Dendritic cell treated with granulocyte-macrophage colony-stimulating factor and Interleukin-4, amounts not matched to agents 40 ng/mL and 50 ng/mL, for 4 days (primary cell): ENCODE data around the gene GPR142.
A peak's percentile ranks its signal among the peaks of the same experiment; 100 is the strongest.

Experiments
- H3K27ac Mint-ChIP-seq: one replicate; pipeline ENCODE4 v1.8.0; 2022; ENCODE audit warnings: mild to moderate bottlenecking, mixed read lengths
- H3K27me3 Mint-ChIP-seq: one replicate; pipeline ENCODE4 v1.8.0; 2022; ENCODE audit warnings: mild to moderate bottlenecking, mixed read lengths
- H3K36me3 Mint-ChIP-seq: one replicate; pipeline ENCODE4 v1.8.0; 2022; ENCODE audit warnings: low read depth, mixed read lengths
- H3K4me1 Mint-ChIP-seq: one replicate; pipeline ENCODE4 v1.8.0; 2022; ENCODE audit warnings: low read depth, mixed read lengths
- H3K4me3 Mint-ChIP-seq: one replicate; pipeline ENCODE4 v1.8.0; 2022; ENCODE audit warnings: mild to moderate bottlenecking, moderate library complexity, mixed read lengths
- H3K9me3 Mint-ChIP-seq: one replicate; pipeline ENCODE4 v1.8.0; 2022; ENCODE audit warnings: mixed read lengths
- intact Hi-C: fragments of 100-400 bp; cut with micrococcal nuclease; formaldehyde crosslinking; loops from one replicate; pipeline ENCODE4 v1.15.0; 2022

The GPR142 gene

DNA sequence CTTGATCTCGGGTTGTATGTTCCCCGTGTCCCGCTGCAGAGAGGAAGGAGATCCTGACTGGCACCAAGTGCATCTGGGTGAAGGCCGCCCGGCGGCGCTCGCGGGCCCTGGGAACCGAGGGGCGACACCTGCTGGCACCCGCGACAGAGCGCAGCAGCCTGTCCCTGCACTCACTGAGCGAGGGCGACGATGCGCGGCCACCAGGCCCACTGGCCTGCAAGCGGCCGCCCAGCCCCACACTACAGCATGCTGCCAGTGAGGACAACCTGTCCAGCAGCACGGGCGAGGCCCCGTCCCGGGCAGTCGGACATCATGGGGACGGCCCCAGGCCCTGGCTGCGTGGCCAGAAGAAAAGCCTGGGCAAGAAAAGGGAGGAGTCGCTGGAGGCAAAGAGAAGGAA, 13.2 kb upstream of the GPR142 start:
- H3K9me3 Mint-ChIP-seq = no peaks in the 10 kb centered on the region

DNA sequence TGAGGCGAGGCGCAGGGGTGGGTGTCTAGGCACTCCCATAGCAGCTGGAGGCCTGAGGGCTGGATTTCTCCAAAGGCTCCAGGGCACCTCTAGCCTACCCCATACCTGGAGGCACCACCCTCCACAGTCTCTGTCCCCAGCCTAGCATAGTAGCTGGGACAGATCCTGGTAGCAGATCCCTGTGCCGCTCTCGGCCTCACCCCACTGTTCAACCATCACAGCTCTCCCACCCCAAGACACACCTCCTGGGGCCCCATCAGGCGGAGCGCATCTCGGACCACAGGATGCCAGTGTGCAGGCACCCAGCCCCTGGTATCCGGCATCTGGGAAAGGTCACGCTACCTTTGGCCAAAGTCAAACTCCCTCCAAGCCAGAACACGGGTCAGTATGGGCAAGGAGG, 12.7 kb upstream of the GPR142 start:
- Mint-ChIP-seq H3K4me1 (peaks cover 8% of the 10 kb centered on the region), H3K4me3 (no peak overlapping the region), H3K9me3 (no peaks in the 10 kb centered on the region), H3K27ac (no peak overlapping the region), H3K36me3 (no peaks in the 10 kb centered on the region), H3K27me3 (peaks cover 95% of the 10 kb centered on the region)
- intact Hi-C loops = loop anchor here (1.0 kb wide), 1 partner anchor 53 kb away; no protein-coding TSS in a partner anchor

More for the DNA sequence above, 13.2 kb upstream of the GPR142 start:
- intact Hi-C loops = loop anchor here (1.0 kb wide), 1 partner anchor 53 kb away; no protein-coding TSS in a partner anchor
- Mint-ChIP-seq H3K27me3 (peaks cover 95% of the 10 kb centered on the region), H3K4me1 (peaks cover 8% of the 10 kb centered on the region), H3K4me3 (no peak overlapping the region), H3K36me3 (no peaks in the 10 kb centered on the region), H3K27ac (no peak overlapping the region)

DNA sequence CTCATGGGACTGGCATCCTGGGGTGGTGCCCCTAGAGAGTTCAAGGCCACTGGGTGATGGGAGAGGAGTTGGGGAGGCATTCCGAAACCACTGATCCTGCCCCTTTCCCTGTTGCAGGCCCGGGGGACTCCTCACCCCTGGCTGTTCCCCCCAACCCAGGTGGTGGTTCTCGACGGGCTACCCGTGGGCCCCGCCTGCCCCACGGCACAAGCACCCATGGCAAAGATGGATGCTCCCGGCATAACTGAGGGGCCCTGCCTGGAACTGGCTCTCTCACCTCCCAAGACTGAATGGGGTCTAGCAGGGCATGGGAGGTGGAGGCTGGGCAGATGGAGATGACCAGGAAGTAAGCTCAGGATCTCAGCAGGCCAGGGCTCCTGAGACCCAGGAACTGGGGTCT, 12.2 kb upstream of the GPR142 start:
- Mint-ChIP-seq H3K9me3 (no peaks in the 10 kb centered on the region), H3K27ac (no peak overlapping the region), H3K4me1 (peaks cover 8% of the 10 kb centered on the region), H3K4me3 (no peak overlapping the region), H3K36me3 (no peaks in the 10 kb centered on the region), H3K27me3 (peaks cover 97% of the 10 kb centered on the region)
- intact Hi-C loops = no loop called here

DNA sequence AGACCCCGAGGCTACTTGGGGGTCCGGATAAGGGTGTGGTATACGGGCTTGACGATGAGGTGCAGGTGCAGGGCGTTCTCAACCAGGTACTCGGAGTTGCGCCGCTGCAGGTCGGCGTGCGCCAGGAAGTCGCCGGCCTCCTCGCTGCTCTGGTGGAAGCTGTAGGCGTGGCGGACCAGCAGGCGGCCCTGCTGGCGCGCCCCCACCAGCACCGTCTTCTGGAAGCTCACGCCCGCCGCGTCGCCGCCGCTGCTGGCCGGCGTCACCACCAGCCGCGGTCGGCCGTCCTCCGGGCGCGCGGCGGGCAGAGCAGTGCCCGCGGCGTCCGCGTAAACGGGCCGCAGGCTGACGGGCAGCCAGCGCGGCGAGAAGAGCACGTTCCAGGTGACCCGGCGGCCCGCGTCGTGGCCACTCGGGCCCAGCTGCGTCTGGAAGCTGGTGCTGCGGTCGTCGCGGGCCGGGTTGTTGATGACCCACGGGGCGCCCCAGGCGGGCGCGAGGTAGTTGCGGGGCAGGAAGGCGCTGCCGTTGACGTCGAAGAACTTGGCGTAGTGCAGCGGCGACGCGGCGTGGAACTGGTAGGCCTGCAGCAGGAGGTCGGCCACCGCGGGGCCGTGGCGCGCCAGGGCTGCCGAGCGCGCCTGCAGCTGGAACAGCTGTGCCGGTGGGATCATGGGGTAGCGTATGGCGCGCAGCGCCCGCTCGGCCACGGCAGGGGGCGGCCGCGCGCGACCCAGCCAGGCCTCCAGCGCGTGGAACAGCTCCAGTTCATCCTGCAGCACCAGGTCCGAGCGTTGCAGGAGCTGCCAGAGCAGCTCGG, 10.4 kb upstream of the GPR142 start:
- Mint-ChIP-seq H3K9me3 (no peaks in the 10 kb centered on the region), H3K27me3 (peaks cover 95% of the 10 kb centered on the region), H3K4me3 (peak overlapping the region; percentile 35), H3K36me3 (no peaks in the 10 kb centered on the region), H3K27ac (no peak overlapping the region), H3K4me1 (peaks cover 12% of the 10 kb centered on the region)
- intact Hi-C loops = no loop called here

DNA sequence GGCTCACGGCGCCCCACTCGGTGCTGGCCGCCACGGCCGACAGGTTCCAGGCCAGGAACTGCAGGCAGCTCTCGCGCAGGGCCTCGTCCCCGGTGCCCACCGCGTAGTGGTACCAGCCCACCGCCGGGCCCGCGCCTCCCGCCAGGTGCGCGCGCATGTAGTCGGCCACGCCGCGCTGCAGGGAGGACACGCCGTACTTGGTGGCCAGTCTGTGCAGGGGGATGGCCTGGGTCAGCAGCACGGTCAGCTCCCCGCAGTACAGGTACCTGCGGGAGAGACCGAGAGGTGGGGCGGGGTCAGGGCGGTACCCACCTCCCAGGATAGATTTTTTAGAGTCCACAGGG, 9.9 kb upstream of the GPR142 start:
- H3K9me3 Mint-ChIP-seq = no peaks in the 10 kb centered on the region
- H3K36me3 Mint-ChIP-seq = no peaks in the 10 kb centered on the region
- H3K4me3 Mint-ChIP-seq = no peak overlapping the region
- no peak overlapping the region for H3K27ac Mint-ChIP-seq
- intact Hi-C loops = no loop called here
- peaks cover 12% of the 10 kb centered on the region for H3K4me1 Mint-ChIP-seq
- H3K27me3 Mint-ChIP-seq = peaks cover 95% of the 10 kb centered on the region

DNA sequence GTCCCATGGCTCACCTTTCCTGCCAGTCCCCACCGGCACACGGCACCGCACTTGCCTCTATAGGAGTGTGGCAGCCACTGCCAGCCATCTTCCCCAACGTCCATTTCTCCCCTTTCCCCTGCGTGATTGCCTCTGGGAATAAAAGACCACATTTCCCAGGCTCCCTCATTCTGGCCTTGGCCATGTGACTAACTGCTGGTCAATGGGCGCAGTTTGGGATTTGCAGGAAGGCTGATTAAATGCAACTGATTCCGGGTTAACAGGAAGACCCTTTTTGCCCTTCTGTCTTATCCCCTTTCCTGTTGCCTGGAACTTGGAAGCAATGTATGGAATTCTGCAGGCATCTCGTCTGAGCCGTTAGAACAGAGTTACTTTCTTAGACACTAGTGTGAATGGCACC, 8.6 kb upstream of the GPR142 start:
- Mint-ChIP-seq H3K4me1 (peaks cover 12% of the 10 kb centered on the region), H3K9me3 (no peaks in the 10 kb centered on the region), H3K27me3 (peaks cover 93% of the 10 kb centered on the region), H3K4me3 (no peak overlapping the region), H3K36me3 (no peaks in the 10 kb centered on the region), H3K27ac (no peak overlapping the region)
- intact Hi-C loops = no loop called here

DNA sequence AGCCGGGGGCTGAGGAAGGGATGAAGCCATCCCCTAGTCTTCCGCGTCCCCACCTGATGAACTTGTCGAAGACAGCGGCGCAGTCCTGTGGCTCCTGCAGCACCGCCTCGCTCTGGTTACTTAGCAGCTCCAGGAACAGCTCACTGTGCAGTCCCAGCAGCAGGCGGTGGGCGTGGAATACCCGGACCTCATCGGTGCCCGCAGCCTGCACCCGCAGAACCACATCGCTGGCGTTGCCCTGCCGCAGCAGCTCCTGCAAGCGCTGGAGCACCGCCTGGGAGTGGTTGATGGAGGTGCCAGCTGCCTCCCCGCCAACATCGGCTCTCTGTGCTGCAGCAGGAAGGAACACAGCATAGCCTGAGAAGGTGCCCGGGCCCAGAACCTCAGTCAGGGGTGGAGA, 7.4 kb upstream of the GPR142 start:
- Mint-ChIP-seq H3K4me1 (peaks cover 5% of the 10 kb centered on the region), H3K4me3 (no peak overlapping the region), H3K9me3 (no peaks in the 10 kb centered on the region), H3K36me3 (no peaks in the 10 kb centered on the region), H3K27ac (no peak overlapping the region), H3K27me3 (peaks cover 85% of the 10 kb centered on the region)
- intact Hi-C loops = loop anchor here (5.0 kb wide), 1 partner anchor 148 kb away; the partner anchor contains the start of gene TTYH2

DNA sequence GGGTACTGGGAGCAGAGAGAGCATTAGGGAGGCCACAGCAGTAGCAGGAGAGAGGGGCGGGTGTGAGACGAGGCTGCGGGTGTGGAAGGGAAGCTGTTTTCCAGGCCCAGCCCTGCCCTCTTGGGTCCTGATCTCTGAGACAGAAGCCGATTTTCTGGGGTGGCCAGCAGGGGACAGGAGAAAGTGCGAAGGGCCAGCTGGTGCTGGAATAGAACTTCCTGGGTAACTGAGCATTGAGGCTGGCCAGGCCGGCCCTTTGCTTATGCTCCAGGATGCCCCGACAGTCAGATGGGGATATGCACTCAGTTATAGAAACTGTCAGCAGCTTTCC, 6.4 kb upstream of the GPR142 start:
- no peak overlapping the region for H3K4me3 Mint-ChIP-seq

DNA sequence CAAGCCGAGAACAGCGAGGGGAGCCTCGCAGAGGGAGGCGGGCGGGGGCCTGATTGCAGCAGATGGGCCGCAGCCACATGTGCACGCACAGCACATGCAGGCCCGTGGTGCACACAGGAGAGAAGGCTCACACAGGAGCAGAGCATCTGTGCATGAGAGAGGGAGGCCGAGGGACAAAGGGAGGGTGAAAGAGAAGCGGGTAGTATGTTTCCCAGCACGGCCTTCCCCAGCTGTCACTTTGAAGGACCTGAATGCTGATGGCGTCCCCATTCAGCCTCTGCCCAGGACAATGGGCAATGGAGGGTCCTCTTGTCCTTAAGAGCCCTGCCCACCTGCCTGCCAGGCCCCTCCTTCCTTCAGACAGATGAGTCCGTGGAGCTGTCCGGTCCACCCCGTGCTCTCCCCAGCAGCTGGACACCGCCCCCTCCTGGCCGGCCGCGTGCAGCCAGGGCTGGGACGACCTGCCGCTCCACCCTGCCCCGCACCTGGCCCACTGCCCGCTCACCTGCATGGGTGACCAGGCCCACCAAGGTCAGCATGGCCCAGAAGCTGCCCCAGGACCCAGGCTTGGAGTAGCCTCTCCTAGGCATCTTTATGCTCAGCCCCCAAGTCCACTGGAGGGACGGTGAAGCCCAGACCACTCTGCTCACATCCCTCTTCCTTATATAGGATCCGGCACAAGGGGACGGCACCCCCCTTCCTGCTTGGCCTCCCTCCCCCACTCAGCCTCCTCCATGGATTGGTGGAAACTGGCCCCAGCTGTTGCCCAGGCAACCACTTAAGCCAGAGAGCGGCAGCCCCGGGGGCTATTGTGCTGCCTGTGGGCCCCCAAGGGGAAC, 5.9 kb upstream of the GPR142 start, which contains the start of gene BTBD17:
Gene BTBD17 (minus strand): TSS at position 639 of the 839 bp plus-strand sequence. CDS start 49 bp downstream, at position 590.
- H3K4me1 Mint-ChIP-seq = peaks cover 5% of the 10 kb centered on the region
- no peak within 1 kb of the TSS for H3K4me3 Mint-ChIP-seq
- no peaks in the 10 kb centered on the region for H3K9me3 Mint-ChIP-seq
- peaks cover 78% of the 10 kb centered on the region for H3K27me3 Mint-ChIP-seq
- H3K27ac Mint-ChIP-seq = no peak within 1 kb of the TSS
- H3K36me3 Mint-ChIP-seq = no peaks in the 10 kb centered on the region
- intact Hi-C loops = loop anchor here (5.0 kb wide), 1 partner anchor 149 kb away; the partner anchor contains the start of gene TTYH2

More for the DNA sequence above, 6.4 kb upstream of the GPR142 start:
- H3K27me3 Mint-ChIP-seq = peaks cover 81% of the 10 kb centered on the region
- no peaks in the 10 kb centered on the region for H3K9me3 Mint-ChIP-seq
- no peaks in the 10 kb centered on the region for H3K36me3 Mint-ChIP-seq
- H3K27ac Mint-ChIP-seq = no peak overlapping the region
- H3K4me1 Mint-ChIP-seq = peaks cover 5% of the 10 kb centered on the region
- intact Hi-C loops = loop anchor here (5.0 kb wide), 1 partner anchor 149 kb away; the partner anchor contains the start of gene TTYH2

DNA sequence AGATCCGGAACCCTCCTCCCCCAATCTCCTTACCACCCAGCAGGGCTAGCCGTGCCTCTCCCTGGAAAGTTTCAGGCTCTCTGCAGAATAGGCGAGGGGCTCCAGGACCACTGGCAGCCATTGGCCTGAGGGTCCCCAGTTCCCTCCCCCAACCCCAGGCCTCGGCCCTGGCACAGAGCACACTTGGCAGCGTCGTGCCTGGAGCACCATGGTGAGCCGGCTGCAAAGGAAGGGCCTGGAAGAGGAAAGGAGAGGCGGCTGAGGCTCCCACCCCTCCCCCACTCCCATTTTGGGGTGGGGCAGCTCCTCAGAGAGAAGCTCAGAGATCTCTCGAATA, 5.3 kb upstream of the GPR142 start:
- Mint-ChIP-seq H3K36me3 (no peaks in the 10 kb centered on the region), H3K27me3 (peaks cover 75% of the 10 kb centered on the region), H3K27ac (no peak overlapping the region), H3K9me3 (no peaks in the 10 kb centered on the region), H3K4me1 (peaks cover 5% of the 10 kb centered on the region), H3K4me3 (no peak overlapping the region)
- intact Hi-C loops = loop anchor here (5.0 kb wide), 1 partner anchor 150 kb away; the partner anchor contains the start of gene TTYH2

DNA sequence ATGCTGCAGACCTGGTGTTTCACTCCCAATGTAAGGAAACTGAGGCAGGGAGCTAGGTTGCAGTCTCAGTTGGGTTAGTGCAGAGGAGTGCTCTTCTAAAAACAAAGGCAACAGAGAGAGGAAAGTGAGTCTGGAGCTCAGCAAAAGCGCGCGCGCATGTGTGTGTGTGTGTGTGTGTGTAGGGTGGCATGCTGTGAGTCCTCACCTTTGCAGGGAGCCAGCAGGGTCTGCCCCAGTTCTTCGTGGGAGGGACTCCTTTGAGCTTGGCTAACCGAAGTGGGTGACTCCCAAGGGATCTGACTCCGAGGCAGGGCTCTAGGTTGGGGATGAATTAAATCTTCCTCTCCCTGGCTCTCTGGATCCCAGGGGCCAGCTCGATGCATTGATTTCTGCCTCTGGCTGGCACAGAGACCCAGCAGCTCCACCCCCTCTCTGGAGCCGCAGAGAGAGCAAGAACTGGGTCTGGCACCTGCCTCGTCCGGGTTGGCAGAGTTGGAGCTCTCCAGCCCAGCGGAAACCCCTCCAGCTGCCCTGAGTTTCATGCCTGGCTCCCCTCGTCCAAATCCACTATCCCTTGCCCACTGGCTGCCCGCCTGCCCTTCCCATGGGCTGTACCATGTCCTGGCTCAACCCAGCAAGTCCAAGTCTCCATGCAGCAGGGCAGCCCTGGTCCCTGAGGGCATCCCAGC, 4.4 kb upstream of the GPR142 start:
- H3K27me3 Mint-ChIP-seq = peaks cover 72% of the 10 kb centered on the region
- H3K4me1 Mint-ChIP-seq = peaks cover 6% of the 10 kb centered on the region
- intact Hi-C loops = loop anchor here (5.0 kb wide), 1 partner anchor 151 kb away; the partner anchor contains the start of gene TTYH2
- H3K4me3 Mint-ChIP-seq = no peak overlapping the region
- no peaks in the 10 kb centered on the region for H3K9me3 Mint-ChIP-seq
- H3K27ac Mint-ChIP-seq = no peak overlapping the region
- no peaks in the 10 kb centered on the region for H3K36me3 Mint-ChIP-seq

DNA sequence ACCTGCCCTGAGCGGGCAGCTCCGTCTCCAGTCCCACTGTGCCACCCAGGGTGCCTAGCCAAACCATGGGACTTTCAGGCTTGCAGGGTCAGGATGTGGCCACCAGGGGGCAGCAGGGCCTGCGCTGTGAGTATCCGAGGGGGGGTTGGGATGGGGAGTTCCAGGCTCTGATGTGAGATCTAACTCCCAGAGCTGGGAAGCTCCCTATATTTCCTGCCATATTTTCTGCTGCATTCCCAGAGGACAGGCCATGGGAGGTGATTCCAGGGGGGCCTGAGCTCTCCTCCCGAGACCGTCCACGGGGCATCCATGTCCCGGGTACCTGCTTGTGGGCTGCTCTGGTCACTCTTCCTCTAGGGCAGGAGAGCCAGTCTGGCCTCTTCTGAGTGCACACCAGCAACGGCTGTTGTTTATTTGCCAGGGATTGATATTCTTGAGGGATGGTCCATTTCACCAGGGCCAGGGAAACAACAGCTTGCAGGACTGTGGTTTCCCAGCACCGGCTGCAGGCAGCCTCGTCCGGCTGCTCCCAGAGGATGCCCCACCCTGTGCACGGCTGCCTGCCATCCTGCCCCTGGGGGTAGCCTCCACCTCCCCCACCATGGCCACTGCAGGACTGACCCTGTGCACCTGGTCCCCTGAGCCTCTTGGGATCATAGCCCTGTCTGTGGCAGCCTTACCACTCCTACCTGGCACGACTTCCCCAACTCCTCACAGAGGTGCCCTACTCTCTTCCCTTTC, 1.2 kb downstream of the GPR142 start:
- Mint-ChIP-seq H3K27ac (peak overlapping the region; percentile 53), H3K4me3 (no peak overlapping the region), H3K9me3 (no peaks in the 10 kb centered on the region), H3K4me1 (peaks cover 19% of the 10 kb centered on the region), H3K27me3 (peaks cover 60% of the 10 kb centered on the region), H3K36me3 (no peaks in the 10 kb centered on the region)
- intact Hi-C loops = loop anchor here (1.0 to 5.0 kb wide), 2 partner anchors 165 to 279 kb away; no protein-coding TSS in a partner anchor

DNA sequence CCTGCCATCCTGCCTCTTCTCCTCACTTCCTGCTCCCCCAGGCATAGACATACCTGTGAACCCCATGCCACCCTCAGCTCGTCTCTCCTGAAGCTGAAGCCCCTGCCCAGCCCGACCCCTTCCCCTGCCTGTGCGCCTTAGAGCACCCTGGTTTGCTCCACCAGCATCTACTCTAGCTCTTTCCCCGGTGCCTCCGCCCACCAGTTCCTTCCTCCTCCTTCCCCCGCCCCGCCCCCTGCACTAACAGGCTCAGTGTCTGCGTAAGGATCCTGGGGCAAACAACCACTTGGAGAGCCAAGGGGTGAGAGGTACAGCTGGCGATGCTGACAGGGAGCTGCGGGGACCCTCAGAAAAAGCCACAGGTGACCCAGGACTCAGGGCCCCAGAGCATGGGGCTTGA, 1.9 kb downstream of the GPR142 start:
- H3K4me3 Mint-ChIP-seq = no peak overlapping the region
- peaks cover 19% of the 10 kb centered on the region for H3K4me1 Mint-ChIP-seq
- intact Hi-C loops = loop anchor here (5.0 kb wide), 1 partner anchor 278 kb away; no protein-coding TSS in a partner anchor
- H3K27ac Mint-ChIP-seq = peak overlapping the region; percentile 53
- H3K9me3 Mint-ChIP-seq = no peaks in the 10 kb centered on the region
- H3K27me3 Mint-ChIP-seq = peaks cover 57% of the 10 kb centered on the region
- no peaks in the 10 kb centered on the region for H3K36me3 Mint-ChIP-seq
